PC-3 (cell line): ENCODE data around the gene SNTA1.
"Not testable (repeated sequence)": the region's sequence is repeated elsewhere in the genome, so short reads cannot be mapped to it uniquely, and the experiment has no call there.

Source experiments
- EZH2 ChIP-seq: fragments of 300-600 bp; sonication (generic); IDR thresholded peaks from one replicate; pipeline ENCODE4 v1.6.1; 2017; ENCODE audit warnings: antibody characterized with exemption, mild to moderate bottlenecking, low read length; ENCODE audit not compliant: unreplicated experiment
- EZH2phosphoT487 ChIP-seq: fragments of 300-600 bp; sonication (generic); IDR thresholded peaks from 2 replicates; pipeline ENCODE4 v1.6.1; 2018; ENCODE audit warnings: mild to moderate bottlenecking, antibody characterized with exemption, low read length, borderline replicate concordance
- TF ChIP-seq, protein P1 (sequence below): fragments of 300-600 bp; sonication (generic); conservative IDR thresholded peaks from 2 replicates; pipeline ENCODE4 v1.5.1; 2017; ENCODE audit warnings: antibody characterized with exemption, low read depth, mild to moderate bottlenecking, low read length

DNA sequence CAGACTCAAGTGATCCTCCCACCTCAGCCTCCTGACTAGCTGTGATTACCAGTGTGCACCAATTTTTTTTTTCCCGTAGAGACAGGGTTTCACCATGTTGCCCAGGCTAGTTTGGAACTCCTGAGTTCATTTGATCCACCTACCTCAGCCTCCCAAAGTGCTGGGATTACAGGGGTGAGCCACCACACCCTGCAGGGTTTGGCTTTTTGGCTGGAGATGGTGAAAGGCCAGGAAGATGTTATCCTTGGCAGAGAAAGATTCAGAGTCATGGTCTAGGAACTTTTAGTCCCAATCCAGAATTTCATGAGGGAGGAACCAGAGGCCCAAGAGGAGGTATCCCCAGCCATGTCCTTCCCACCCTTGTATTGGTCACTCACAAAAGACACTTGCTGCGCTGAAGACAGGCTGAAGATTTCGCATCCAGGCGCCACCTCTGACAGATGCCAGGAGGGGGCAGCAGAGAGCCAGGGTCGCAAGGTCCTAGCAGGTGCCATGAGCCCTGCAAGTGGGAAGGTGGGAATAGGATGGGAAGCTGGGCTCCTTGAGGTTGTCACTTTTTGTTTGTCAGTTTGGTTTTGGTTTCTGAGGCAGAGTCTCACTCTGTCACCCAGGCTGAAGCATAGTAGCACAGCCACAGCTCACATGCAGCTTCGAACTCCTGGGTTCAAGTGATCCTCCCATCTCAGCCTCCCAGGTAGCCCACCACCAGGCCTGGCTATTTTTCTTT is 13.5 kb upstream of the SNTA1 start:
- TF ChIP-seq, protein P1, sequence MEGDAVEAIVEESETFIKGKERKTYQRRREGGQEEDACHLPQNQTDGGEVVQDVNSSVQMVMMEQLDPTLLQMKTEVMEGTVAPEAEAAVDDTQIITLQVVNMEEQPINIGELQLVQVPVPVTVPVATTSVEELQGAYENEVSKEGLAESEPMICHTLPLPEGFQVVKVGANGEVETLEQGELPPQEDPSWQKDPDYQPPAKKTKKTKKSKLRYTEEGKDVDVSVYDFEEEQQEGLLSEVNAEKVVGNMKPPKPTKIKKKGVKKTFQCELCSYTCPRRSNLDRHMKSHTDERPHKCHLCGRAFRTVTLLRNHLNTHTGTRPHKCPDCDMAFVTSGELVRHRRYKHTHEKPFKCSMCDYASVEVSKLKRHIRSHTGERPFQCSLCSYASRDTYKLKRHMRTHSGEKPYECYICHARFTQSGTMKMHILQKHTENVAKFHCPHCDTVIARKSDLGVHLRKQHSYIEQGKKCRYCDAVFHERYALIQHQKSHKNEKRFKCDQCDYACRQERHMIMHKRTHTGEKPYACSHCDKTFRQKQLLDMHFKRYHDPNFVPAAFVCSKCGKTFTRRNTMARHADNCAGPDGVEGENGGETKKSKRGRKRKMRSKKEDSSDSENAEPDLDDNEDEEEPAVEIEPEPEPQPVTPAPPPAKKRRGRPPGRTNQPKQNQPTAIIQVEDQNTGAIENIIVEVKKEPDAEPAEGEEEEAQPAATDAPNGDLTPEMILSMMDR = peak; percentile 94
- TF ChIP-seq EZH2, EZH2phosphoT487: not testable (repeated sequence)
